ENCODE results near the gene ATP5MC3. TPM values are rescaled to one million over a fixed set of nuclear protein-coding genes. Genes with fewer than 3 reads are reported as not detected.

ATP5MC3 gene
- total and polyA plus RNA-seq, 3 donors from 2014 or later, result 68.4 to 136 (median 82.9) TPM

- H3K4me1 ChIP-seq, result no peaks in the 10 kb centered on the region
- no peaks in the 10 kb centered on the region for H3K36me3 ChIP-seq (ENCODE audit: low read depth, missing control alignments)
- no peak overlapping the region for H3K27ac ChIP-seq
- no peak overlapping the region for H3K4me3 ChIP-seq
- 82 to 85% methylated on average over 2 of the region's 2 CpGs for WGBS, 2 donors
- no peaks in the 10 kb centered on the region for H3K27me3 ChIP-seq
- no peak for DNase-seq
- intact Hi-C loops (cut with DNase I; ENCODE audit: low total_unique reads), result no loop called here
- no peaks in the 10 kb centered on the region for H3K9me3 ChIP-seq
- TF ChIP-seq, protein P1, sequence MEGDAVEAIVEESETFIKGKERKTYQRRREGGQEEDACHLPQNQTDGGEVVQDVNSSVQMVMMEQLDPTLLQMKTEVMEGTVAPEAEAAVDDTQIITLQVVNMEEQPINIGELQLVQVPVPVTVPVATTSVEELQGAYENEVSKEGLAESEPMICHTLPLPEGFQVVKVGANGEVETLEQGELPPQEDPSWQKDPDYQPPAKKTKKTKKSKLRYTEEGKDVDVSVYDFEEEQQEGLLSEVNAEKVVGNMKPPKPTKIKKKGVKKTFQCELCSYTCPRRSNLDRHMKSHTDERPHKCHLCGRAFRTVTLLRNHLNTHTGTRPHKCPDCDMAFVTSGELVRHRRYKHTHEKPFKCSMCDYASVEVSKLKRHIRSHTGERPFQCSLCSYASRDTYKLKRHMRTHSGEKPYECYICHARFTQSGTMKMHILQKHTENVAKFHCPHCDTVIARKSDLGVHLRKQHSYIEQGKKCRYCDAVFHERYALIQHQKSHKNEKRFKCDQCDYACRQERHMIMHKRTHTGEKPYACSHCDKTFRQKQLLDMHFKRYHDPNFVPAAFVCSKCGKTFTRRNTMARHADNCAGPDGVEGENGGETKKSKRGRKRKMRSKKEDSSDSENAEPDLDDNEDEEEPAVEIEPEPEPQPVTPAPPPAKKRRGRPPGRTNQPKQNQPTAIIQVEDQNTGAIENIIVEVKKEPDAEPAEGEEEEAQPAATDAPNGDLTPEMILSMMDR (IDR thresholded peaks at IDR 0.05), result no peak
Measured at GRCh38 chr2:175135862-175136261, 45.6 kb downstream of the ATP5MC3 start.

DNA sequence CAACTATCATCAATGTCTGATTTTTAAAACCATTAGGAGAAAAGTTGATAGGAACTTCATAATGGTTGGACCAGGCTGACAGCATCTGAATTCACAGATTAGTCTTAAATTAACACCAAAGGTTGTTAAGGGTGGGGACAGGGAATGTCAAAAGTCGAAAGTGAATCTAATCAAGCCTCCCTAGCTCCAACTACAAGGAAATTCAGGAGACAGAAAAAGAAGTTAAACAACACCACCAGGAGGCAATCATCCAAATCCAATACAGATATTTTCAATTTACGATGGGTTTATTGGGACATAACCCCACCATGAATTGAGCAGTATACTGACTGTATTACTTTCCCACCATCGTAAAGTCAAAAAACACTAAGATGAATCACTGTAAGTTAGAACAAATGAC is 46.3 kb downstream of the ATP5MC3 start:
- Histone ChIP-seq H3K4me3 (no peak overlapping the region), H3K36me3 (ENCODE audit: low read depth, missing control alignments) (no peaks in the 10 kb centered on the region), H3K27me3 (no peaks in the 10 kb centered on the region), H3K27ac (no peak overlapping the region), H3K4me1 (no peaks in the 10 kb centered on the region), H3K9me3 (no peaks in the 10 kb centered on the region)
- DNase-seq, result no peak
- no peak for TF ChIP-seq POLR2A (IDR thresholded peaks at IDR 0.05)
- TF ChIP-seq, protein P1 (IDR thresholded peaks at IDR 0.05), result no peak
- 90 to 91% methylated on average over 3 of the region's 3 CpGs for WGBS, 2 donors
- intact Hi-C loops (cut with DNase I; ENCODE audit: low total_unique reads), result no loop called here

GRCh38 chr2:175131252-175131651 is 50.3 kb downstream of the ATP5MC3 start:
- no peak overlapping the region for H3K4me3 ChIP-seq
- no peak for DNase-seq
- H3K27me3 ChIP-seq, result no peaks in the 10 kb centered on the region
- intact Hi-C loops (cut with DNase I; ENCODE audit: low total_unique reads), result no loop called here
- H3K9me3 ChIP-seq, result no peaks in the 10 kb centered on the region
- WGBS, 2 donors, result 77 to 84% methylated on average over 2 of the region's 2 CpGs
- H3K27ac ChIP-seq, result no peak overlapping the region
- TF ChIP-seq POLR2A (IDR thresholded peaks at IDR 0.05), result no peak
- TF ChIP-seq, protein P1 (IDR thresholded peaks at IDR 0.05), result no peak
- H3K4me1 ChIP-seq, result no peaks in the 10 kb centered on the region
- no peaks in the 10 kb centered on the region for H3K36me3 ChIP-seq (ENCODE audit: low read depth, missing control alignments)

DNA sequence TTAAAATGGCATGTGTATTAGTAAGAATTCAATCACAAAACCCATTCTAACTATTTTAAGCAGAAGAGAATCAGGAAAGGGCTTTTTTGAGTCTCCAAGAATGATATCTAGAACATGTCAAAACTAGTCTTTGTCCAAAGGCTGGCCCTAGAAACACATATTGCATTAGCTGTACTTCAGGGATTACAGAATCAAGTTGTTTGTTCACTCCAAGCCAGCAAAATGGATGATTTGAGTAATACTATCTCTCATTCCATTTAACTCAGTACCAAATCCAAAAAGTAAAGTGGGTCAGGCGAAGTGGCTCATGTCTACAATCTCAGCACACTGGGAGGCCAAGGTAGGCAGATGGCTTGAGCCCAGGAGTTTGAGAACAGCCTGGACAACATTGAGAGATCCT is 54.8 kb downstream of the ATP5MC3 start:
- Histone ChIP-seq H3K27me3 (no peaks in the 10 kb centered on the region), H3K36me3 (ENCODE audit: low read depth, missing control alignments) (no peaks in the 10 kb centered on the region), H3K4me1 (no peaks in the 10 kb centered on the region), H3K4me3 (no peak overlapping the region), H3K9me3 (no peaks in the 10 kb centered on the region), H3K27ac (no peak overlapping the region)
- TF ChIP-seq, protein P1 (IDR thresholded peaks at IDR 0.05), result no peak
- no peak for TF ChIP-seq POLR2A (IDR thresholded peaks at IDR 0.05)
- no peak for DNase-seq
- 100% methylated on average over 1 of the region's 1 CpG for WGBS, 2 donors
- intact Hi-C loops (cut with DNase I; ENCODE audit: low total_unique reads), result no loop called here

MicroRNAs within 50 kb of the gene (microRNA counts, 767-probe panel; counts per million panel counts)
- 0 to 152 counts per million in 2 donors for microRNA hsa-miR-933

Small RNAs within 50 kb of the gene (microRNA-seq; reads per million reads assigned to microRNA genes)
- gene MIR933 (ENCODE audit: borderline number of aligned reads in 2 of 2, borderline replicate concordance in 1 of 2), result 0 reads per million in 2 donors

Small RNAs within 50 kb of the gene (small RNA-seq; reads per million reads assigned to genes)
- gene MIR933, result 0 reads per million in 2 donors

Other genes starting within 250 kb of the ATP5MC3 start
- gene CHN1, start 176.3 kb downstream of the ATP5MC3 start, total RNA-seq, result 10 to 100 TPM; 30.1 to 47.7 TPM
- gene CHN1, start 176.3 kb downstream of the ATP5MC3 start, polyA plus RNA-seq (ENCODE audit: insufficient read depth, low read depth, low replicate concordance), result 42.6 TPM
- 10 to 100 TPM; 83.0 to 92.2 TPM for gene ATF2, start 13.5 kb downstream of the ATP5MC3 start, total RNA-seq
- 59.9 TPM for gene ATF2, start 13.5 kb downstream of the ATP5MC3 start, polyA plus RNA-seq (ENCODE audit: insufficient read depth, low read depth, low replicate concordance)

Measured in testis (tissue), 3 donors.